ENCODE measurements around the gene GHR.
"Not testable (repeated sequence)": the region's sequence is repeated elsewhere in the genome, so short reads cannot be mapped to it uniquely, and the experiment has no call there.

GHR gene

DNA sequence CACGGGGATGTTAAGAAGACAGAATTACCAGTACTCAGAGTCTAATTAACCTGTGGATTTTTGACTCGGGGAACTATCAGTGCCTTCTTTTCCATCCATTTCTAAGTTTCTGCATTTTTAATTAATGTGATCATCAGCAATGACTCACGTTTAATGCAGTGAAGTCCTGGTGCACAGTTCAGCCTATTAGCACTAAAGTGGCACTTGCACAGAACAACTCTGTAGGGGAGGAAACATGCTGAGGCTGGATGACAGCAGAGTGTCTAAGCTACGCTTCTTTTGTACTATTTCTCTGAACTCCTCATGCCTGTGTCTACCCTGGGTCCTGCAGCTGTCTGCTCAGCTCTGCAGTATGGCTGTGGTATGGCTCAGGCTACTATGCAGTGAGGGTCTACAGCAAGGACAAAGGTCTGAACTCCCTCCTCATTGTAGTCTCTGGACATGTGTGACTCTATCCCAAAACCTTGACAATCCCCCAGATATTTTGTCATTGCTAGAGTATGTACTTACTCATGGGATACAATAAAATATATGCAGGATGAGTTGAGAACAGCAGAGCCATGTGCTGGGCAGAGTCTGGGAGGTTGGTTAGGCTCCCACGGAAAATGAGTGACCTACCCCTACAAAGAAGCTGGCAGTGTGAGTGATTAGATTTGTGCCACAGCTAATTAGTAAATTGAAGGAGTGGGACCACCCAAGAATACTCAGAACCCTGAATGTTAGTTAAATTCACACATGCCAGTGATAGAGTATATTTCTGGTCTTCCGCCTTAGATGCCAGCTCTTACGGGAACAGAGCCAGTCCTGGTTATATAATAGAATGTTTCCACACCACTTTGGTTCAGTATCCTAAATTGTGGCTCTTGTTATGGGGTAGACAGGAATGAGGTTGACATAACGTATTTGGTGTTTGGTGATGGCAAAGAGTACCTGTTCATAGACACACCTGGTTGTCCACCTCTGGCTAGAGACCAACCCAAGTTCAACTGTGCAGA is 148.0 kb downstream of the GHR start:
- DNase-seq = no peak

GRCh38 chr5:42572313-42572712 is 149.1 kb downstream of the GHR start:
- no peak for DNase-seq

DNA sequence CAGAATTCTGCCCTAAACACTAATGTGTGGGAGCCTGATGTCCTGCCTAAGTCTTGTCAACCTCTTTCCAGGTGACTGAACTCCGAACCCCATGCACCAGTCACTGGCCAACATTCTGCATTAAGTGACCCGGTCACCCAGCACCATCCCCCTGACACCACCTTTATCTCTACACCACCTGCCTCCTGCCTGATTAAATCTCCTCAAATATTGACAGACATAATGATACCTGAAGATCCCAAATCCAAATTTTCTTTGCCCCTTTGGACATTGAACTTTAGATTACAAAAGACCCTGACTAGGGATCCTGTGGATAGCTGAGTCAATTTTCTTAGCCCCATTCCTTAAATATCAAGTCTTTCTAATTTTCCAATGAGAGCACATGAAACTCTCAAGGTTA is 150.1 kb downstream of the GHR start:
- DNase-seq = no peak

DNA sequence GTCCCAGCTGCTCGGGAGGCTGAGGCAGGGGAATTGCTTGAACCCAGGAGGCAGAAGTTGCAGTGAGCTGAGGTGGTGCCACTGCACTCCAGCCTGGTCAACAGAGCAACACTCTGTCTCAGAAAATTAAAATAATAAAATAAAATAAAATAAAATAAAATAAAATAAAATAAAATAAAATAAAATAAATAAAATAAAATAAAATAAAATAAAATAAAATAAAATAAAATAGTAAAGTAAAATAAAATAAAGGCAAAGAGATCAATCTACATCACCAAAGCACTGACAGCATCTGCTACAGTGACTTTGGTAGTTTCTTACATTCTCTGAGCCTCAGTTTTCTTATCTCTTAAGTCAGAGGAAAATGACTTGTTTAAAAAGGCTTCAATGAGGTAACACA is 152.7 kb downstream of the GHR start:
- DNase-seq = not testable (repeated sequence)

DNA sequence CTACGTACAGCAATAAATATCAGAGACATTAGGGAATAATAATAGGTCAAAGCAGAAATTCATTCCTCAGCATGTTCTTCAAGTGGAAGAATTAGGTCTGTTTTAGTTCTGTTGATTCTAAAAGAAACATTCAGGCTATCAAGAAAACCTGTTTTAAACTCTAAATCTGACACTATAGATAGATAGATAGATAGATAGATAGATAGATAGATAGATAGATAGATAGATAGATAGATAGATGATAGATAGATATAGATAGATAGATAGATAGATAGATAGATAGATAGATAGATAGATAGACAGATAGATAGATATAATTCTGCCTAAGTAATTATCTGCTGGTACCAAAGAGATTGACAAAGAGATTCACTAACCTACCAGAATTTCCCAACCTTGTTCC is 155.7 kb downstream of the GHR start:
- not testable (repeated sequence) for DNase-seq

- no peak for DNase-seq
Measured at GRCh38 chr5:42579320-42579719, 156.1 kb downstream of the GHR start.

DNA sequence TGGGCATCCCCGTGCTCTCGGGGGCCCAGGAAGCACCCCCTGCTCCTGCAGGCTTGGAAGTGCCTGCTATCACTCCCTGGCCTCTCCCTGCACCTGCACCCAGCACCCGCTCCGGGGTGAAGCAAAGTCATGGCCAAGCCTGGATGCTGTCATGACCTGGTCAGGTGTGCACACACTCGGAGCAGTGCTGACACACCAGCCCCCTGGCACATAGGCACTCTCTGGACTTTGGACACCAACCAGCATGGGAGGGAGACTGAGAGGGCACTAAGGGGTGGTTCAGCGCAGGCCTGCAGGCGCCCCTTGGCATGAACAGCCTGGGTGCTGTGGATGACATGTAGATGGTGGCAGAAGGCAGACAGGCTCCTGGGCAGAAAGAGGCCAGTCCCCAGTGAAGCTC is 158.6 kb downstream of the GHR start:
- DNase-seq = no peak

DNA sequence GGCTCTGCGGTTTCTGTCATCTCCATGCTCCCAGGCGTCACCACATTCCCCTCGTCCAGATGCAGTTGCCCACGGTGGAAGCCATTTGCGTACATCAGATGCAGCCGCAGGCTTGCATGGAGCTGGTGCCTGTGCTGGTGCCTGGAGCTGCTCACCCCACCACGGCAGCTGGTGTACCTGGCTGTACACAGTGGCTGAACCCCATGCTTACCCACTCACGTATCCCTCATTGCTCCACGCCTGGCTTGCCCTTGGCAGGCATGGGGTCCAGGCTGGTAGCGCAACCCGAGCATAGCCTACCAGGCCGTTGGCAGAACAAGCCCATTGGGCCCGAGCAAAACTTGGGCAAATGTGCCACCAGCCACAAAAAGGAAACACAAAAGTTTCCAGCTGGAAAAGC is 159.5 kb downstream of the GHR start:
- DNase-seq = no peak

DNA sequence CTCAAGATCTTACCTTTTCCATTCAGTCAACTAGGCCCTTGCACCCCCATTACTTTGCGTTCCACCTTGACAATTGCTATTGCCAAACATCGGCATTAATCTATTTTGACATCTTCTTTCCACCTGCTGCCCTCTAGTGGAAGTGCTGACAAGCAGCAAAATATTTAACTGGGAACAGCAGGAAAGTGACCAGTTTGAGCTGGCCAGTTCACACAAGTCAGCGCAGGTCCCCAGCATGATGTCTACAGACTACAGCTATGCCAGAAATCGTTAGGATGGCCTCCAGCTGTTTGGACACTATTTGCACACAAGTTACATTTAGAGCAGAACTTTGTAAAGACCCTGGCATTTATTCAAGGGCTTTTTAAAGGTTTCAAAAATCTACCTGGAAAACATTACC is 160.1 kb downstream of the GHR start:
- peak in 3 of 14 donors; percentile 4 to 11 (median 5) for DNase-seq

DNA sequence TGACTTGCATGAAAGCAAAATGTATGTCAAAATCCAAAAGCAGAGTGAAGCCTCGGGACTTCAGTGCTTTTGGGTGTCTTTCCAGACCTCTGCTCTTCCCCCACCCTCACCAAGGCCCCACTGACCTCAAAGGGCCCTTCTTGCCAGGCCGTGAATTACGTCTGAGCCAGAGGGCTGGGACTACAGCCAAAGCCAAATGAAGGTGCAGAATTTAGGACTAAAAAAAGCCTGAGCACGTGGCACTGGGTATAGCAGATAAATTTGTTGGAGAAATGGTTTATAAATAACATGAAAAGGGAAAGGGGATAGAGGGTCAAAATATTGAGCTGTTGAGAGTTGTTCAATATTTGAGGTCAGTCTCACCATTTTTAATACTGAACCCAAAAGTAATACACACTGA is 163.4 kb downstream of the GHR start:
- peak in 1 of 14 donors; percentile 4 for DNase-seq

- no peak for DNase-seq
Measured at GRCh38 chr5:42587096-42587723, 164.0 kb downstream of the GHR start.

- DNase-seq = no peak
Measured at GRCh38 chr5:42590566-42590965, 167.3 kb downstream of the GHR start.

DNA sequence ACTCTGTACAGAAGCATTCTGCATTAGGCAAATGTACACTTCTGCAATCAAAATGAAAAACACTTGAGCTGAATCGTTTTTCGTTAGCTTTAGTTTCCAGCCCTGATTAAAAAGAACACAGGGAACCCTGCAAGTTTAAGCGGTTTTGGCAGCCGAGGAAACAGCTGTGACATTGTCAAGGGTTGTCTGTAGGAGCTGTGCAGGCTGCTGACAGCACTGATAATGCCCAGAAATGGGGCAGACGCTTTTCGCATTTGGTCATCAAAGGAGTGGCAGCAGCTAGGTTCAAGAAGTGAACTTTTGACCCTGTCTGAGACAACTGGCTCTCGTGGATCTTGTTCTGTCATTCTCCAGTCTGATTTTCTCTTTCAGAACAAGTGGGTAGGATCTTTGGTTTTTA is 167.8 kb downstream of the GHR start:
- DNase-seq = no peak

- DNase-seq = no peak
Measured at GRCh38 chr5:42592401-42593140, 169.3 kb downstream of the GHR start.

- DNase-seq = no peak
Measured at GRCh38 chr5:42593591-42593990, 170.4 kb downstream of the GHR start.

DNA sequence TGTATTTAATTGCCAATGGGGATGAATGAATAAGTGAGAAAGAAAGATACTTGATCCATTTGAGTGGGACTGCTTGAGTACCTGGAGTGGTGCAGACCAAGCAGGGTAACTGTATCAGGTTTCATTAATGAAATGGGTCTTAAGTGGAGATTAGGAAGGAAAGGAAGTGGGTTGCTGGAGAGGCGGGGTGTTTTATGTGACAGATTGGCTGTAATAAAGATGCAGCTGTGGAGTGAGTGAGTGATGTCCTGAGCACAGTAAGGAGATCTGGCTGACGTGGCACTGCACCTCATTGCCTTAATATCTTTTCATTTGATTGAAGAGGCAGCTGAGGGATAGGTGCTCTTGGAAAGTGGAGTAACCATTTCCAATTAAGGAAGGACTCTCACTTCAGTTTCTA is 172.4 kb downstream of the GHR start:
- no peak for DNase-seq

DNA sequence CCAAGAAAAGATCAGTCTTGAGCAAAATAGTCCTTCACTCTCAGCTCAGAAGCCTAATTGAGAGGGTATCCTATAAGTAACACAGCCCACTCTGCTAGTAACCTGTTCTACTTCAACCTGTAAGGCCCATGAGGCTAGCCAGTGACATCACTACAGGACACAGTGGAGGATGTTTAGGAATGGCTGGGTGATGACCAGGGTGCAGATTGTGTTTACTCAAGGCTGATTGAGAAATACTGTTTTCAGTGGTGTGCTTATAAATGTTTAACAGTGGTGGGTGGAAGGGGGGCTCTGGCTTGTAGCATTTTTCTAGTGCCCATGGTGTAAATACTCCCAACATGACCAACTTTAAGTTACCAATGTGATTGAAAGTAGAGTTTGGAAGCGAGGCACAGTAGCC is 173.6 kb downstream of the GHR start:
- DNase-seq = no peak

- no peak for DNase-seq
Measured at GRCh38 chr5:42597318-42597937, 174.2 kb downstream of the GHR start.

DNA sequence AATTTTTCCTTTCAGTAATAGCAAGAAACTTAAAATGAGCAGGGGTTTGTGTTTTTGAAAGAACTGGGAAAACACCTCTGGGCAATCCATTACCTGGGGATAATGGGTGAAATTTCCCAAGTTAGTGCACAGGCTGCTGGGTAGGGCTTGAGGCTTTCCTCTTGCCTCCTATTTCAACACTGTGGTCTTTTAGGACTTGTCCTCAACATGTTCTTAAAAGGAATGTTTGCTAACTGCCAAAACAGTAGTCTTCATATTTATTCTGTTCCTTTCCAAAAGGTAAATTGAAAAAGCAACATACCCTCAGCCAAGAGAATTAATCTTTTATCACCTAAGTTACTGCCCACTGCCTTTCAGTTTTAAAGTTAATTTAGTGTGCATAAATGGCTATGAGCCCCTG is 175.1 kb downstream of the GHR start:
- no peak for DNase-seq

DNA sequence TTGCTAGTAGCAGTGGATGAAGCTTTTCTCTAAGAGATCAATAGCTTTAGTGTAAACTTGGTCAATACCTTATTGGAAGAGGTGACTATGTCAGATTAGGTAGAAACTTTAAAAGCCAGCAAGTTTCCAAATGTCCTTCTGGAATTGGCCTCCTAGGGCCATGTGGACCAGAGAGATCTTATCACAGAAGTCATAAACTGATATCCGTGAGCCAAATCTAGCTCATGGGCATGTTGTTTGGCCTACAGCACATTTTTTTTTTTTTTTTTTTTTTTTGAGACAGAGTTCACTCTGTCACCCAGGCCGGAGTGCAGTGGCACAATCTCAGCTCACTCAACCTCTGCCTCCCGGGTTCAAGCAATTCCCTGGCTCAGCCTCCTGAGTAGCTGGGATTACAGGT is 175.9 kb downstream of the GHR start:
- no peak for DNase-seq

- no peak for DNase-seq
Measured at GRCh38 chr5:42600441-42600840, 177.2 kb downstream of the GHR start.

DNA sequence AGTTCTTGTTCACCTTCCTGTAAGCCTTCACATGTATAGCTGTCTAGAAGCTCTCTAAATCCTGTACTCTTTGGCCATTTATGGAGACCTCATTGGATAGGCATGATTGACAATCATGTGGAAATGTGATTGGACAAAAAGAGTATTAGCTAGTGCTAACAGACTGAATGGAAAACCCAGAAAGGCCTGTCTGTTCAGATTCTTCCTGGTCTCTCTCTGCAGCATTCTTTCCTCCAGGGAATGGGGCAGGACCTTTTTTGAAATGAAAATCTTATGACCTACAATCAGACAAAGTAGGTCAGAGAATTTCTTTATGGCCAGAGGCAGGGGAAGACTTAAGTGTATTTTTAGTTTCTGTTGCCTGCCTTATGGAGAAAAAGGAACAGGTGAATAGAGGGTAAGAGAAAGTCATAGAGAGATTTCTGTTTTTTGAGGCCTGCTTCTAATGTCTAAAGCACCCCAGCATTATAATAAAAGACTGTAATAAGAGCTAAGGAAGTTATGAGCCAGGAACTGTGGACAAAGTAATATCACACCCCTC is 181.0 kb downstream of the GHR start:
- no peak for DNase-seq
